RCC 7860 (cell line): ENCODE results near the gene RGS6.

Source experiments
- DNase-seq: peaks from one replicate; pipeline ENCODE4 v3.0.0-alpha.2; 2015; ENCODE audit warnings: low spot score
- FAIRE-seq: peaks from 2 replicates; lab custom pipeline; 2012; peaks lifted over from hg19 to GRCh38; lab: Jason Lieb, UNC

RGS6 gene

DNA sequence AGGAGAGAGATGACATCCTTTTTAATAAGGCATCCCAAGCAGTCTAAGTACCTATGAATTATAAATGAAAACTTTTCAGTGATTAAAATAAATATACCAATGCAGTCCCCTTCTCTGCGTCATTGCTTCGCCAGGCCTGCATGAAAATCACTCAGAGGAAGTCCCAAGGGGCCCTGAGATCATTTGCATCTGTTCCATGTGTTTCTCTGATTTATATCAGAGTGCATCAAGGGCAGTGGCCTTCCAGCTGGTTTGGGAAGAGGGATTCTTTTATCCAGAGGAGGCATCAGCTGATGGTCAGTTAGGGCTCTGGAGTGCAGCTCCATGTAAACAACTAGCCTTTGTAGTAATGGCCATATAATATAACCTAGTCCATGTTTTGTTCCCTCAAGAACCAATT lies 210.1 kb downstream of the RGS6 start:
- DNase-seq (no peak), FAIRE-seq (no peak)

DNA sequence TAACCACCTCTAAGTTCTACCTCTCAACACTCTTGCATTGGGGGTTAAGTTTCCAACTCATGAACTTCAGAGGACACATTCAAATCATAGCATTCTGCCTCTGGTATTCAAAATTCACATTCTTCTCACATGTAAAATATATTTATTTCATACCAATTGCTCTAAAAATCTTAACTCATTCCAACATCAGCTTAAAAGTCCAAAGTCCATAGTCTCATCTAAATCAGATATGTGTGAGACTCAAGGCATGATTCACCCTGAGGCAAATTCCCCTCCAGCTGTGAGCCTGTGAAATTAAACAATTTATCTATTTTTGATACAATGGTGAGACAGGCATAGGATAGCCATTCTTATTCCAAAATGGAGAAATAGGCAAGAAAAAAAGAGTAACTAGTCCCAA lies 214.0 kb downstream of the RGS6 start:
- FAIRE-seq (no peak), DNase-seq (no peak)

DNA sequence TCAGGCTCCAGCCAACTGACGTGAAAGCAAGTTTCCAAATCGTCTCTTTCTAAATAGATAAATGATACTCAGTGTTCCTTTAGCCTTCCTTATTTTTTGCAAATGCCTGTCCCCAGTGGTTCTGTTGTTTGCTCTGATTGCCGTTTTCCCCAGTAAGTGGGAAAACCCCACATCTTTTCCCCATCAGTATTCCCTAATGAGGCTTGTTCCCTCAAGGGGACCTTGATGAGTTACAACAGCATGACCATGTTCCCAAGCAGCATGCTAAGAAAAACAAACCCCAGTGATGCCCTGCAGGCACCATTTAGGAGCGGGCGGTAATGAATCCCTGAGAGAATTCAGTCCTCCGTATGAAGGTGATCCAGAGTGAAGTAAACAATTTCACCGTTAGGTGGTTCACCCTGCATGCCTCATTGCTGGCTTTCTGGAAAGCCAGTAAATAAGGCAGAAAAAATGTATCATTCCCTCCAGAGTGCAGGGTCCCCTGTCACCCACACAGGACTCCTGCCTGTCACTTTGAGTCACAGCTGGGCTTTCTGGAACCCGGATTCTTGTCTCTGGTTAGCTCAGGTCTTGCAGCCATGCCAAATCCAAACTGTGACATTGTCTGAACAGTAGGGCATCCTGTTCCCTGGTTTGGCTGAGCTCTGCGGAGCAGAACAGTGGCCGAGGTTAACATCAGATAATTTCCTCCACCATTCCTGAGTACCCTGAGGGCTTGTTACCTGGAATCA lies 222.6 kb downstream of the RGS6 start:
- FAIRE-seq (no peak), DNase-seq (no peak)

DNA sequence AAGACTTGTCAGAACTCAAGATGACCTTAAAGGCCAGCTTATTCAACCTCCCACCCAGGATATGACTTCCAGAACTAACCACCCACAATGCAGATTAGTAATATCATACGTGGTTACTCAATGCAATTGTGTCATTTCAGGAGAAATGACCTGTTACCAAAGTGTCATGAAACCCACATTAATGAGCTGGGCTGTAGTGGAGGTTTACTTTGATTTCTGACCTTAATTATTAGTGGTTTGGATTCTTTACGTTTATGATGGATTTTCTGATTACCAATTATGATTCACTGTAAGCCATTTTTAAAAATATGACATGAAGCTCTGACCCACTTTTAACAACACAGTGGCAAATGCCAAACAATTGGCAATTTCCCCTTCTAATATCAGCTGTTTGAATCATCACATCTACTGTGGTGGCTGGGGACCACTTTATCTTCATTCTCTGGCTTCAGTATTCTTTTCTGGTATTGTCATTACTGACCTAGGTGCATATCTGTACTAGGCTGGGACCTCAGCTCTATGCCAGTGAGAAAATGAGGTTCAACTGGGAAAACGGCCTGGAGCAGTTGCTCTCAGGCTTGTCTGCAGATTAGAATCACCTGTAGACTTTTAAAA lies 223.3 kb downstream of the RGS6 start:
- no peak for DNase-seq
- FAIRE-seq = no peak

DNA sequence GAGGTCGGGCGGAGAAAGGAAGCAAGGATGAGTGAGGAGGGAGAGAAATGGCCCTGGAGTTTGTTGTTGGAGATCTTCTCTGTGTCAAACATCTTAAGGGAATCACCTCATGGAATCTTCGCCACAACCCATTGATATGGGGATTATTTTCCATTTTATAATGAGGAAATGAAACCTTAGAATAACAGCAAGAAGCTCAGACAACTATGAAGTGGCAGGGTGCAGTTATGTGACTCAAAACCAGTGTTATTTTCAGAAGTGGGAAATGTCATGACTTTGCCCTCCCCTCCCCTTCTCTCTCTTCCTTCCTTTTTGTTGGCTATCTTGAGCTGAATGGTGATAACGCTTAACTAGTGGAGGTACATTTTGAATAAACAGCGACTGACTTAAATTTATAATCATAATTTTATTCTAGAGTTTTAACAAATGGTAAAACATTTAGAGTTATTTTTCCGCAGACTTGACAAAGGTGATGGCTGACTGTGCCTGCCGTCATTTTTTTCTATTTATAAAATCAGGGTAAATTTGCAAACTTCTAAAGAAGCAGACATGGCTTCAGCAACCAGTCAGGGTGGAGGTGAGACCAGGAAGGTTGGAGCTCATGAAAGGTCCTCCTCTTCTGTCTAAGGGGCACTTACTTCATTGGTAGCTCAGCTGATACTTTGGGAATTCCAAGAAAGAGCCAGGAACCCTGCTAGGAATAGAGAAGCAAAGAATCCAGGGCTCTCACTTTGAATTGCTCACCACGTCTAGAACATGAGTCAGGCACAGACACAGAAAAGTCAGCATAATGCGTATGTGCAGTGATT lies 232.4 kb downstream of the RGS6 start:
- DNase-seq (no peak), FAIRE-seq (no peak)

DNA sequence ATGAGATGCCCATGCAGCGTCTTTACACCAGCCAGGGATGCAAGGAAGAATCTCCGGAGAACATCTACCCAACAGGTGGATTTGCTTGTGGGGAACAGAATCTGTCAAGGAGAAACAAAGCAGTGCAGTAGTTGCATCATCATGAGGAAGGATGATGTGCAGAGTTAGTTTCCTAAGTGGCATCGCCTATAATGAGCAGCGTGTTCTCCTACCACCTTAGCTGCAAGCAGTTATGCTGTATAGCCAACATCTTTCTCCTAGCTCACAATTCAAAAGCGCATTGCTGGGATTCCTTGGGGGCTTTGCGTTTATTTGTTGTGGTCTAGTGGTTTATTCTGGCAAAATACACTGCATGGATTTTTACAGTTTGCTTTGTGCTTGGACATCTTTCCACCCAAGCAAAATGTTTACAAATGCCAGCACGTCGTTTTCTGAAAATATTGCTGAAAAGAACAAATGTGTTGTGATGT lies 233.0 kb downstream of the RGS6 start:
- no peak for FAIRE-seq
- no peak for DNase-seq

DNA sequence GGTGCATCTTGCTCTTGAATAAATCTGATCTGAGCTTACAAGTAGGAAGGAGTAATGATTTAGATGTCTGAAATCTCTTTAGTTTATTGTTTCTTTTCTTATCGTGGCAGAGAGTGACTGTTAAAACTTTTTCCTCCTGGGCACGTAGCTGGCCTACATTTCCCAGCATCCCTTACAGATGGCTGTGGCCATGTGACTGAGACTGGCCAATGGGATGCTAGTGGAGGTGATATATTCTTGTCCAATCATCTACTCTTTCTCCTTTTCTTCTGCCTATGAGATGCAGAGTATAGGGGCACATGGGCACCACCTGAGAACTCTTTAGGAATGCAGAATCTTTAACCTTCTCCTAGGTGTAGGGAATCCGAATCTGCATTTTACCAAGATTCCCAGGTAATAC lies 237.3 kb downstream of the RGS6 start:
- FAIRE-seq (no peak), DNase-seq (no peak)

DNA sequence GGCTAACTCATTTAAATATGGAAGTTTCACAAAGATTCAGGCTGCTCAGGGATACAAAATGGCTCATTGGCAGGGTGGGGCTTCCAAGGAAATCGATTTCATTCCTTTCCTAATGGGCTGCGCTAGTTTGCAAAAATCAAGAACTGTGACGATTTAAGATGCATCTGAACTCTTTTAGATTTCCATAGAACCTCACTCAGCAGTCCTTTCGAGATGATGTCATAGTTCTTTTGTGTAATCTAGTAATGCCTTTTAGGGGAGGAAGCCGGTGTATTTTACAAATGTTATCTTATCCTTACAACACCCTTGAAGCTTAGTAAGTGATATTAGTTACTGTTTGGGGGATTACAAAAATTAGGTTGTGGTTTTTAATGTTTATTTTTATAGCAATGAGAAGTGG lies 239.8 kb downstream of the RGS6 start:
- DNase-seq (no peak), FAIRE-seq (no peak)

DNA sequence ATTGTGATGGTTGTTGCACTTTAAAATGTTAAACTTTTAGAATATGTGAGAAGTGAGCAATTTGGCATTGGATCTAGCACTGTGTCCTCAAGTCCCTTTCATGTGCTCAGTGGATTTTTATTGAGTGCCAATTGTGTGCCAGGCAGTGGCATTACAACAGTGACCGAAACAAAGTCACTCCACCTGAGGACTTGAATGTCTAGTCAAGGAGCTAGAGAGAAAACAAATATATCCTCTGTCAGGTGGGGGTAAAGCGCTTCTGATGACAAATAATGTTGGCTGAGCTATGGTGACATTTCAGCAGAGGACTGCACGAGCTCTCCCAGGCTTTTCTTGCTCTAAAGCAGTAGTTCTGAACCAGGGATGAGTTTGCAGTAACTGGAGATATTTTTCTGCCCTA lies 240.4 kb downstream of the RGS6 start:
- FAIRE-seq = no peak
- no peak for DNase-seq

DNA sequence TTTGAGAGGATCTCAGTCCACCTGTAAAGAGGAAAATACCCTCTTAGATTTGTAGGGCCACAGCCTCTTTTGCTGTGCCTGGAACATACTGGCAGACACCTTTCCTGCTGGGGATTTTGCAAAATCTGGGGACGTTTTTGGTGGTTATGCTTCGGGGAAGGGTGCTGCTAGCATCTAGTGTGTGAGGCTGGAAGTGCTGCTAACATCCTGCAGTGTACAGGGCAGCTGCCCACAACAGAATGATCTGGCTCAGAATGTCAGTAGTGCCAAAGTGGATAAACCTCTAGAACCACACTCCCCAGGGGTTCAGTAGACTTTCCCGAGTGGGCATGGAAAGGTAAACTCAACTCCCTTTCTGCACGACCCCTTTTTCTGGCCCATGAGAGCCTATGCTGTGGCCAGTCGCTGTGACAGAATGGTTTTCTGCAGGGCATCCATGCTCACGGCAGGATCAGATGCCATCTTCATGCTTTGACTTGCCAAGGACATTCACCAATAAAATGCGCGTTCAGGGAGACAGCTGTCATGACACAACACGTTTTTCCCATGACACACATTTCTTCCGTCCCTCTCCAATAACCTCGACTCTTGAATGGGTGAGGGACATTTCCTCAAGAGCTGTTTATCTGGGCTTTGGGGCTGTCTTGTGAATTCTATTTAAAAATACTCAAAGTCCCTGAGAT lies 240.9 kb downstream of the RGS6 start:
- FAIRE-seq = no peak
- DNase-seq = no peak

DNA sequence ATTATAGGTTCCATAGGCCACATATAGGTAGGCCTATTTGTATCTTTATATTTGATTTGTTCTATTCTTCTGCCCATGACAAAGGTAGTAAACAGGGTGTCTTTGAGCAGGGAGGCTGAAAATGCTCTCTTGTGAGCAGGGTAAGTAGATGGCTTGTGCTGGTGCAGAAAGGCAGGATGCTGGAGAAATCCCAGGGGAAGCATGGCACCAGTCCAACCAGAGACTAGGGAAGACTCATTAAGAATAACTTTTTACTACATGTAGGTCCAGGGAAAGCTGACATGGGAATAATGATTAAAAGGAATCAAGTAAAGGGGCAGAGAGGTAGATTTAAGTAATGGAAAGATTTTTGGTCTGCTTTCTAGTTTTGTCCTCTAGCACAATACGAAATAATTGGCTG lies 245.0 kb downstream of the RGS6 start:
- DNase-seq (no peak), FAIRE-seq (no peak)

DNA sequence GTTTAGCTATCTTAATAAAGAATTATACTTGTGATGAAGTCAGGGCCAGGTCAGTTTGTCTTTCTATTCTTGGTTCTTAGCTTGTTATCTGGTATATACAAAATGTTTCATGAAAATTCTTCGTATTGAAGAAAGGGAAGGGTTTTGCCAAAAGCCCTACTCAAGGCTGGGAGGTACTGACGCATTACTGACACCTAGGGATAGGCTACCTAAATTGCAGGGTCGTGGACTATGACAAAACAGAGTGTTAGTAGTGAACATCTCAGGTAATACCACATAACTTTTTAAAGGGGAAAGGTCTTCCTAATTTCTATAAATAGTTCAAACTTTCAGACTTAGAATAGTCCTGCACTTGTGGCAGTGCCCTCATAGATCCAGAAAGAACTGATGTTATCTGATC lies 246.3 kb downstream of the RGS6 start:
- DNase-seq = no peak
- FAIRE-seq = no peak

DNA sequence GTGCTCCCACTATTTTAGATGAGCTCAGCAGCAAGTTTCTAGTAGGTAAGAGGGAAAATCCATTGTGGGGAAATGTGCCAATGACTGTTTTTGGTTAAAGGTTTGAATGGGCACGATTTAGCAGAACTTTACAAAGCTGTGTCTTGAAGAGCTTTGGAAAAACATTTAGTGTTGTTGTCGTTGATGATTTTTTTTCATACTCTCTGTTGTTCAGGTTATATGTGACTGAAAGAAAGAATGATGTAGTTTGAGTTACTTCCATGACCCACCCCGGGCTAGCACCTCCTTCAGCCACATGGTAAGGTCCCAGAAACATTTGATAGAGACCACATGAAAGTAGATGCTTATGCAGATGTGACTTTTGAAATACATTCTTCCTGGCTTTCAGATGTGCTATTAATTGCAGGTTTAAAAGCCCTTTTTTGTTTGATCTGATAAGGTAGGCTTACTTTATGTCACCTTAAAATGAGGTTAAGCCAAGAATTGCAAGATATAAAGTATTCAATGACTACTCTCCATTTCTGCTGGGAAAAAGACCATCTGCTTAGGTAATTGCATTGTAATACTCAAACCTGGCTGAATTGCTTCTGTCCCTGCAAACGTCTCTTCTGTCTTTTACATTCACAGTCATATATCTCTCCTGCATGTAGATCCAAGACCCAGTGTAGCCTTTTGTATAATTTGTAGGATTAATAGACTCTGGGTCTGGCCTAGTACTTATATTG lies 250.6 kb downstream of the RGS6 start:
- DNase-seq (no peak), FAIRE-seq (no peak)

DNA sequence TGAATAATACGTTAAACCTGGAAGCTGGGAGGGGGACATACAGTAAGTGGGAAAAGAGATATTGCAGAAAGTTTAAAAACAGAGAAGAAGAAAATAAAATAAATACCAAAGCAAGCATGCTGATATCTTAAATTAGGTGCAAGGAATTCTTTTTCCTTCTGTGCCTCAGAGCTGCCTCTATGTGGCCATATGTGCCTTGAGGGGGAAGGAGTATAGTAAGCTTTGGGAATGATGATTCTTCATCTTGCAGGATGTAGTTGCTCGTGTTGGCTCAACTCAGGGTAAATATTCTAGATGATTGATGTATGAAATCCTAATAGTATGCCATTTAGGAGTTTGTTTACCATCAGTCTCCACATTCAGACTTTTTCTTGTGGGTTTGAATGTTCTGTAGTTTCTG lies 251.4 kb downstream of the RGS6 start:
- FAIRE-seq = no peak

DNA sequence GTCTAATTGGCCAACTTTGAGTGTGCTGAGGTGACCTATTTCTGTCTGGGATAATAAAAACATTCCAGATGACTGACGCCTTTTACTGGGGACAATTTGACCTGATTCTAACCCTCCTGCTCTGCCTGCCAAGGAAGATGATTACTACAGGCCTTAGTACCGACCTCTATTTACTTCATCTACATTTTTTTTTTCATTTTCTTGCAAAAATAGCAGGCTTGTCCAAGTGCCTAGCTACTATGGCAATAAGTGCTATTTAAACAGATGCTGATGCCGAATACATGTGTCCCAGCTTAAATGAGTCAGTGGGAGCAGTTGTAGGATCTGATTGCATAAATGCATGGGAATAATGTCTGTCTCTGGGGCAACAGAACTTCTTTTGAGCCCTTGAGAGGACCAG lies 254.3 kb downstream of the RGS6 start:
- FAIRE-seq (no peak), DNase-seq (no peak)

More for the DNA sequence above, 251.4 kb downstream of the RGS6 start:
- DNase-seq = no peak

DNA sequence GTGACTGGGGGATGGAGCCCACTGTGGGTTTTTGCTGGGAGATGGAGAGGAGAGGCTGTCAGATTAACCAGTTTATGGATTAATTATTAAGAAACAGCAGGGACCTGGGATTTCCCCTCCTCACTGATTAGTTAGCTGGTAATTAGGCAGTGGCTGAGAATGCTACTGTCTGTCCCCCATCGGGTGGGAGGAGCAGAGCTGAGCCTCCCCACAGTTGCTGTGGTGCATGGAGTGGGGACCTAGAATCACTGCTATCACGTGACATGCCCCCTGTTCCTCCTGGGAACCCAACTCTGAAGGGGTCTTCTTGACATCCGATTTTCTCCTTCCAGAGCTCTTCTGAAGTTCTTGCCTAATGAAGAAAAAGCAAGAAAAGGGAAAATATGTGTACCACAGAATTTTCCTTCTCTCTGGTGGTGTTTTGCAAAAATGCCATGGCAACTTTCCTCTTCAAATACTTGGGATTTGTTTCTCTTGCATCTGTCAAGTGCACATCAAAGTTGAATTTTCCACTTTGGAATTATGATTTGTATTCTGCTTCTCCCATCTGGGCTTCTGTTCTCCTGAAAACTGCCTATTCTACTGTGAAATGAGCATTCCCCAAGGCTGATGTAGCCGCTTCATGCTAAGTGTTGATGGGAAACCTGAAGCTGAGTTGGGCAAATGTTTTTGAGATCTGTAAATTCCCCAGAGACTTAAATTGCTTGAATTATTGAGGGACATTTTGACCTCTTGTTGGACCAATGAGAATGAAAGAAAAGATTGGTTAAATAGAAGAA lies 264.2 kb downstream of the RGS6 start:
- FAIRE-seq = no peak
- no peak for DNase-seq

DNA sequence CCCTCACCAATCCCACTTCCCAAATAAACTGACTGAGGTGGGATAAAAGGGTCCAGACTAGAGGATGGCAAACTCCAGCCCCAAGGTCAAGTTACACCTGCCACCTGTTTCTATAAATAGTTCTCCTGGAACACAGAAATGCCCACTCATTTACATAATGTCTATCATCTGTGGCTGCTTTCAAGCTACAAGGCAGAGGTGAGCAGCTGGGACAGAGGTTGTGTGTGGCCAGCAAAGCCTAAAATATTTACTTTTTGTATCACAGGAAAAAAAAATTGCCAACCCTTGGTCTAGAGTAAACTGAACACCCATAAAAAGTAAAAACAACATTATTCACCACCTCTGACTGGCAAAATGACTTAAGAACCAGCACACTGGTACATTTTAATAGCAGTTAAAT lies 269.4 kb downstream of the RGS6 start:
- FAIRE-seq (no peak), DNase-seq (no peak)

DNA sequence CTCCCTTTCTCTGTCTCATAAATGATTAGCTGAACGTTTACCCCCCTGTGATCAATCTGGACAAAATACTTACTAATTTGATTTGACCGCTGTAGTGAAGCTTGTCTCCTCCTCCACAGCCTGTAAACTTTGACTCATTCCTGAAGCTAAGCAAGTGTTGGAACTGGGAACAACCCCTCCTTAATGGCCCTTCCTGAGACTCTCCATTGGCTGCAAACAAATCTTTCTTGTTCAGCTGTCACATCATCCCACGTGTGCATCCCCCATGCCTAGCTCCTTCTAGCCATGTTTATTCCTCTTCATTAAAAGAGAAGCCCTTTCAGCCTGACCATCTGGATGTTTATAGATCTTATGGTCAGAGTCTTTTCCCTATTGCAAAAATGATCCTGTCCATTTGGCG lies 281.2 kb downstream of the RGS6 start:
- no peak for DNase-seq

DNA sequence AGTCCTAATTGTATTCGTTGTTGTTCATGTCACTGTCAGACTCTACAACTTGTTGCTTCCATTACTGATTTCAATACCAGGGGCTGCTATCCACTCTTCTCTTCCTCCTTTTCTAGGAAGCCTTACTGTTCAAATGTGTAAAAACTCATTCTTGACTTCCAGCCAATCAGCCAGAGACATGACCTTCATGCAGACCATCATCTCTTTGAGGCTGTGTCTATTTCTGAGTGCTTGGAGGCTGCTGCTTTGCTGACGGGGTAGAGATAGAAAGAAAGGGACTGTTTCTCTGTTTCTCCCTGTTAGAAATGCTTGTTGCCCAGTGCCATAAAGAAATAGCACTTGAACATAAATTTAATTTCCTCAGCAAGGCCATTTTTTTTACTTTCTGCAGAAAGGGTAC lies 282.9 kb downstream of the RGS6 start:
- FAIRE-seq (no peak), DNase-seq (no peak)

More for the DNA sequence above, 281.2 kb downstream of the RGS6 start:
- no peak for FAIRE-seq

DNA sequence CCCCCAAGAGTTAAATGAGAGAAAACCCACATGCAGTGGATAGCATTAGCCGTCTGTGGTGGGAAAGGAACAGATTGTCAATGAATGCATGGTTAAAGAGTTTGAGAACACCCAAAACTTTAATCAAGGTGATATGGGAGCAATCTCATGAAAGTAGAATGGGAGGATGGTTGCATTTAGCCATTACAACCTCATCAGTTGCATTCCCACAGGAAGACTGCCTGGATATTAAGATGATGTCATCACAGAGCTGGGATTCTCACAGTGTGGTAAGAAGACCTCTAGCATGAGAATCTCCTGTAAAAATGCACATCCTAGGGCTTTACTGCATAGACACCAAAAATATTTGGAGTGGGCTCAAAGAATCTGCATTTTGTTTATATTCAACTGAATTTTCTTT lies 284.9 kb downstream of the RGS6 start:
- DNase-seq = no peak
- no peak for FAIRE-seq
